Fibroblast of the conjunctiva (primary cell): ENCODE results near the gene WNT7B.

Source experiments
- DNase-seq: peaks from one replicate; pipeline ENCODE4 v3.0.0-alpha.2; 2010; ENCODE audit warnings: low read depth

WNT7B gene

DNA sequence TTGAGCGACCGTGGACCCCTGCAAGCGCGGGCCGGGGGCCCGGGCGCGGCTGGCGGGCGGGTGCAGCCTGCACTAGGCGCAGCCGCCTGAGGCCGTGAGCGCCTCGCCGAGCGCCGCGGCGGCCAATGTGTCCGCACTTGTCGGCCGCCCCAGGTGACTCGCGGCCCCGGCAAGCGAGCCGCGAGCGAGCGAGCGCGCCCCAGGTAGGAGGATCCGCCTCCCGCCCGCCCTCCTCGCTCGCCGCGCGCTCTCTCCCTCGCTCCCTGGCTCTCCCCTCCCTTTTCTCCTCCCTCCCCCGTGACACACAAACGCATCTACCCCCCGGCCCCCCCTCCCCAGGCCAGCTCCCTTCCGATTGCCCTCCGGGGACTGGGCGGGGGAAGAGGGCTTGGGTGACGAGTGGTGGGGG is at the start of gene WNT7B:
Gene WNT7B, minus strand, starts transcription at position 160 of the 409 bp plus-strand sequence. CDS start 408 bp downstream, outside the sequence.
- DNase-seq: no peak

DNA sequence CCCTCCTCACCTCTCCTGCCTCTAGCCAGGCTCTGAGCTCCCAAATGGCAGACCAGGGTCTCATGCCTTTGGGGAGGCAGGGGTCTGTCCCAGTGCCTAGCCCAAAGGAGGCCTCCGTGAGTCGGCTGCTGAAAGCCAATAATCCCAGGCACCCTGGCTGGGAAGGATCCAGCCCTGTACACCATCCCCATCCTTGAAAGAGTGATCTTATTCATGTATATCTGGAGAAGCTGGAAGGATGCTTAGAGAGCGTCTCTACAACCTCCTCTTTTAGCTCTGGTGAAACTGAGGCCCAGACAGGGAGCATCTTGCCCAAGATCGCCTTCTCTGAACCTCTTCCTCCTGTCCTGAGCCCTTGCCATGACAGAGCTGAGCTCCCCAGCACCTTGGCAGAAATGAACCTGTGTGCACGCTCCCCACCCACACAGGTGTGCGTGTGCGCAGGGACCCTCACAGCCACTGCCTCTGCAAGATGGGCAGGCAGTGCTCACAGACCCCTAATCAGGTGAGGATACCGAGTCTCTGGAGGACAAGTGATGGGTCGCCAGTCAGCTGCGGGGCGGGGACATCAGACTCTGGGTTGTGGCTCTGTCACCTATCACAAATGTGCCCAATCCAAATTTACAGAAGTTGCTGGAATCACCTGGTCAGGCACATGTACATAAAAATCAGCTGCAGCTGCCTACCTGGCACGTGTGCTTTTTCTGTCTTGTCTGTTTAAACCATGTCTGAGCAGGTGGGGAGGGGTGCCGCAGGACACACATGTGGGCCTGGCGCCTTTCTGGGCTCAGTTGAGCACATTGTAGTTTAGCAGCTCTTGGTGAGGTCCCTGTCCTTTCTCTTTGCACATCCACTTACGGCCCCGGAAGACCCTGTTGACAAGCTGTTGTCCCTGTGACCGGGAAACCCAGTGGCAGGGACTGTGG is 49.3 kb upstream of the WNT7B start:
- DNase-seq: no peak

DNA sequence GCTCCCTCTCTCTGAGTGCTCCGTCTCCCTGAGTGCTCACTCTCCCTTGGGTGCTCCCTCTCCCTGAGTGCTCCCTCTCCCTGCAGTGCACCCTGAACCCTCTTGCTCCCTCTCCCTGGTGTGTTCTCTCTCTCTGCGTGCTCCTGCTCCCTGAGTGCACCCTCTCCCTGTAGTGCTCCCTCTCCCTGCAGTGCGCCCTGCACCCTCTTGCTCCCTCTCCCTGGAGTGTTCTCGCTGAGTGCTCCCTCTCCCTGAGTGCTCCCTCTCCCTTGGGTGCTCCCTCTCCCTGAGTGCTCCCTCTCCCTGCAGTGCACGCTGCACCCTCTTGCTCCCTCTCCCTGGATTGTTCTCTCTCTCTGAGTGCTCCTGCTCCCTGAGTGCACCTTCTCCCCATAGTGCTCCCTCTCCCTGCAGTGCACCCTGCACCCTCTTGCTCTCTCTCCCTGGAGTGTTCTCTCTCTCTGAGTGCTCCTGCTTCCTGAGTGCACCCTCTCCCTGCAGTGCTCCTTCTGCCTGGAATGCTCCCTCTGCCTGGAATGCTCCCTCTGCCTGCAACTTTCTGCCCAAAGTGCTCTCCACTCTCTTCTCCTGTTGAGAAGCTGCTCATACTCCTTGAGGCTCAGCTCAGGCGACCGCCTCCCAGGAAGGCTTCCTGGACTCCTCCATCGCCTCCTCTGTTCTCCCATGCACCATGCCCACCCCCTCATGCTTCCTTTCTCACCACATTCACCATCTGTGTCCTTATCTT is 48.4 kb upstream of the WNT7B start:
- no peak for DNase-seq

DNA sequence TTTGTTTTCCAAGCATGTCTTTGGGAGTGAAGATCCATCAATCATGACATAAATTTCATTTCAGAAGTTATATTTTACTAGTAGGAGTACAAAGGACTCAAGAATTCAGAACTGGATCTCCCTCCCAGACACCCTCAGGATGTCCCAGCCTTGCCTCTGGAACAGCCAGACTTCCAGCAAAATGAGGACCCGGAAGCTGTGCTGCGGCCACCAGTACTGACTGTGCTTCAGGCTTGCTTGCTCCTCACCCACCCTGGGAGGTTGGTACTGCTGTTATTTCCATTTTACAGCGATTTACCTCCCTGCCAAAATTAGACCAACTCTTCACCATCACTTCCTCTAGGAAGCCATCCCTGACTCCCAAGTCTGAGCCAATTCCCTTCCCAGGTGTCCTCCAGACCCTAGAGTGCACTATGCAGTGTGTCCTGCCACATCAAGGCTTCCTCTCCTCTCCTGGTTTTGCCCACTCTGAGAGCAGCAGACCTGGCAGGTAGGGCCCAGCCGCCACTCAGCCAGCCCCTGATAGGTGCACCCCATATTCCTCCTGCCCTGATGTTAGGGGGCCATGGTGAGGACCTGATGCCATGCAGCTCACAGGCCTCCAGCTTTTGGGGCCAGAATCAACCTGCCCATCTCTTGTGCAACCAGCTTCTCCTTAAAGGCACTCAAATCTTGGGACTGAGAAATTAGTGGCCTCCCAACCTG is 47.3 kb upstream of the WNT7B start:
- DNase-seq: no peak

DNA sequence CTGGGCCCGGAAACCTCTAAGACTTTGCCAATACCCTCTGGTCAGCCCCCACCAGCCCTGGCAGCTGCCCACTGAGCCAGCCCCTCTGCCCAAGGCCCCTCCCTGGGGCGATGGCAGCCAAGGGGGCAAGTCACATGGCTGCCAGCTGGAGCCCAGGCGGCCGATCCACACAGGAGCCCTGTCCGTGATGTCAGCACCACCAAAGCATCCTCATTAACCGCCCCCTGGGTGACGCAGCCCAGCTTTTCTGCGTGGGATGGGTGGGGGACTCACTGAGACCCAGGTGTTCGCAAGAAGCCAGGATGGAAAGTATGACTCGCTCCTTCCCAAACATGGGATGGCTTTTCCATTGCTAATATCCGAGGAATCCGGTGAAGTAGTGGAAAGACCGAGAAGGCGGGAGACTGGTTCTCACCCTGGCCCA is 46.6 kb upstream of the WNT7B start:
- no peak for DNase-seq

DNA sequence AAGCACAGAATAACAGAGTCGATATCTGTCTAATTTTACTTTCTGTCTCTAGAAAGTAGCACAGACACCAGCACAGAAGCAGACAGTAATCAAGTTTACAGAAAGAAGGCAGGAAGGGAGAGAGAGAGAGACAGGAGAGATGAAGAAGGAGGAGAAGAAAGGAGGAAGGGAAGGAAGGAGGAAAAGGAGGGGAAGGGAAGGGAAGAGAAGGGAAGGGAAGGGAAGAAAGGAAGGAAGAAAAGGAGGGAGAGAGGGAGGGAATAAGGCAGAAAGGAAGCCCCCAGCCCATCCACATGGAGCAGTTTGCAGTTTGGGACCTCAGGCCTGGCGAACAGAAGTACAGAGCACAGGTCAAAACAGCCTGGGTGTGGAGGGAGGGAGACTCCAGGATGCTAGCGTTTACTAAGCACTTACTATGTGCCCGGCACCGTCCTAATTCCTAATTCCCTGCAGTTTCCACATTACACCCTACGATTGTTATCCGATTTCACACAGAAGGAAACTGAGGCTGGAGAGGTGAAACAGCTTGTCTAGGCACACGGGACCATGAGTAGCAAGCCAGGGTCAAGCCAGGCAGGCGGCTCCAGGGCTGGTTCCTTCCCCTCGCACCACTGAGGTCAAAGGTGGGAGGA is 46.0 kb upstream of the WNT7B start:
- no peak for DNase-seq

DNA sequence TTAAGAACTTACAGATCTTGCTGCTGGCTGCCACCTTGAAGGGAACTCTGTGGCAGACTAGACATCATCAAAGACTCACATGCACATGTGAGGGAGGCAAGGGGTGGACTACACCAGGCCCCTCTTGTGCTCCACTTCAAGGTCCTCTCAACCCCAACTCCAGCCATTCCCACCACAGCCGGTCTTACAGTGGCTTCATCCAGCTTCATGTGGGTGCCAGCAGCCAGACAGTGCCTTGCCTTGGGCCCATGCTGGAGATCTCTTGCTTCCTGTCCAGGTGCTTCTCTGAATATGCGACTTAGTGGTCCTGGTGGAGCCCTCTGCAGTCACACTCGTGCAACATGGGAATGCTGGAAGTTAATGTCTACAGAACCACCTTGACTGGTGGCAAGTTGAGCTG is 44.6 kb upstream of the WNT7B start:
- no peak for DNase-seq

DNA sequence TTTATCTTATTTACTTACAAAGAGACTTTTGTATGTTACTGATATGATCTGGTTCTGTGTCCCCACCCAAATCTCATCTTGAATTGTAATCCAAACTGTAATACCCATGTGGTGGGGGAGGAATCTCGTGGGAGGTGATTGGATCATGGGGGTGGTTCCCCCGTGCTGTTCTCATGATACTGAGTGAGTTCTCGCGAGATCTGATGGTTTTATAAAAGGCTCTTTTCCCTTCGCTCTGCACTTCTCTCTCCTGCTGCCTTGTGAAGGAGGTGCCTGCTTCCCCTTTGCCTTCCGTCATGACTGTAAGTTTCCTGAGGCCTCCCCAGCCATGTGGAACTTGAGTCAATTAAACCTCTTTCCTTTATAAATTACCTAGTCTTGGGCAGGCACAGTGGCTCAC is 42.4 kb upstream of the WNT7B start:
- no peak for DNase-seq

DNA sequence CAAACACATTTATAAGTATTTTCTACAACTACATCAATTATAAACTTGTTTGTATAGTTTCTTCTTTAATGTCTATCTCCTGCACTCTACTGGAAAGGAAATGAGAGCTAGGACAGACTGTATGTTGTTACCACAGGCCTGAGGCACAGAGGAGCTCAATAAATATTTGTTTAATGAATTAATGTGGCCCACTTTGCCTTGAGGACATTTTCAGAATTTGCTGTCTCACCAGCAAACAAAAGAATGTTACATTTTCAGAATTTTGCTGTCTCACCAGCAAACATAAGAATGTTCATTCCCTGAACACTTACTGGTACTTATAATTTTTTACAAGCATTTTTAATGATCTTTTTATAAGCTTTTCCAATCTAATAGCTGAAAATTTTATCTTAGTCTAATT is 41.9 kb upstream of the WNT7B start:
- DNase-seq: no peak

DNA sequence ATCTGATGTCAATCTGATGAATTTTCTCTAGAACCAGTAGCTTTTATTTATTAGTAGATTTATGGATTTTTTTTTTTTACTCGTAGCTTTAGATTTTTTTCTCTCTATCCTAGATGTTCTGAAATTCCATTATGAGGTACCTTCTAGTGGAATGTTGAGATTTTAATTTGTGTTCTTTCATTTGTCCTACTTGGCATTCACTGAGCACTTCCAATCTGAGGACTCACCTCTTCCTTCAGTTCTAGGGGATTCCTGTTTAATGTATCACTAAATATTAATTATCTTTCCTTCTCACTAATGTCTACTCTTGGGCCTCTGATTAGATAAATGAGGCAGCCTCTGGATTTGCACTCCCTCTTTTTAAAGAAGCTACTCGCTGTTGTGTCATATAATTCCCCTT is 40.2 kb upstream of the WNT7B start:
- DNase-seq: no peak

DNA sequence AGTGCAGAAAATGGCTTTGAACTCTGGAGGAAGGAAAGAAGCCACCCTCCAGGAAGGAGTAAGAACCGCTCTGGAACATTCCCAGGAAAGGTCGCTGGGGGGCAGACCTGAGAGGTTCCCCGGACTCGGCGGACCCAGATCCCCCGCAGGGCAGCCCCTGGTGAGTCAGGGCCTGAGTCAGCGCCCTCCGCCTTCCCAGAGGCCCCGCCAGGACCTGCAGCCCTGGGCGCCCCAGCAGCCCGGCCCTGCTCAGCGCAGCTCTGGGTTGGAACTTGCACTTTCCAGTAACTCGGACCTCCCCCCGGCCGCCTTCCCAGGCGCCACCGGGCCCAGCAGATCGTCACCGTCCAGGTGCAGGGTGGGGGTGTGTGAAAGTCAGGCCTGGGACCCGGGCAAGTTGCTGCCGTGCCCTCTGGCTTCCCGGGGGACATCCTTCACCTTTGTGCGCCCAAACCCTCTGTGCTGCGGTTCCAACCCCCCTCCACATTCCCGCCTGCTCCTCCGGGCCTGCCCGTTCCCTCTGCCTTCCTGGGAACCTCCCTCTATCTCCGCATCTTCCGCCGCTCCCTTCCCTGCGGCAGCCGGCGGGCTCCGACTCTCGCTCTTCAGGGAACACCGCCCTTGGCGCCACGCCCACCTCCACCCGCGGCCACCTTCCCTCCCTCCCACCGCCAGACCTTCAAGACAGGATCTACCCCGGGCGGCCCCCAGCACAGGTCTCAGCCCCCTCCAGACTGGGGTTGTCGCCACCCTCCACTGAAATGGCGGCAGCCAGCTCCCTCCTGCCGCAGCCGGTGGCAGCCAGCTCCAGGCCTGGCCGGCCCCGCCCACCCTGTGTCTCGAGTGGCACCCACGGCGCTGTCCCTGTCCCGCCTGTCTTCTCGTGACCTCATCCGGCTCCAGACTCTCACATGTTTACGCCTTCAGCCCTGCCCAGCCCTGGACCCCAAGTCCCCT is 36.8 kb upstream of the WNT7B start:
- peak; percentile 96 for DNase-seq

DNA sequence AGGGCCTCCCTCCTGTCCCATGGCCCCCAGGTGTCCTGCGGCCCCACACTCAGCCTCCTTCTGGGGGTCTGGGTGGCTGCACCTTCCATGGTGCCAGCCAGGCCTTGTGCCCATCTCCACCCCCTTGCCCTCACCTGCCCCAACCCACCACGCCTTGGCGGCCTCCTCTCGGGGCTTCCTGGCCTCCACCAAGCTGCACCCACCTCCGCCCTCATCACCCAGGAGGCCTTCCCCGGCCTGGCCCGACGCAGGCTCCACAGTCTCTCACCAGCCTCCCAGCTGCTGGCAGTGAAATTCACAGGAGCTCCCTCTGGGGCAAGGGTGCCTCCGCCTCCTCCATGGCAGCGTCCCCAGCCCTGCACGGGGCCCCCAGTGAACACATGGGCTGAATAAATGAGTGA is 35.9 kb upstream of the WNT7B start:
- DNase-seq: no peak

DNA sequence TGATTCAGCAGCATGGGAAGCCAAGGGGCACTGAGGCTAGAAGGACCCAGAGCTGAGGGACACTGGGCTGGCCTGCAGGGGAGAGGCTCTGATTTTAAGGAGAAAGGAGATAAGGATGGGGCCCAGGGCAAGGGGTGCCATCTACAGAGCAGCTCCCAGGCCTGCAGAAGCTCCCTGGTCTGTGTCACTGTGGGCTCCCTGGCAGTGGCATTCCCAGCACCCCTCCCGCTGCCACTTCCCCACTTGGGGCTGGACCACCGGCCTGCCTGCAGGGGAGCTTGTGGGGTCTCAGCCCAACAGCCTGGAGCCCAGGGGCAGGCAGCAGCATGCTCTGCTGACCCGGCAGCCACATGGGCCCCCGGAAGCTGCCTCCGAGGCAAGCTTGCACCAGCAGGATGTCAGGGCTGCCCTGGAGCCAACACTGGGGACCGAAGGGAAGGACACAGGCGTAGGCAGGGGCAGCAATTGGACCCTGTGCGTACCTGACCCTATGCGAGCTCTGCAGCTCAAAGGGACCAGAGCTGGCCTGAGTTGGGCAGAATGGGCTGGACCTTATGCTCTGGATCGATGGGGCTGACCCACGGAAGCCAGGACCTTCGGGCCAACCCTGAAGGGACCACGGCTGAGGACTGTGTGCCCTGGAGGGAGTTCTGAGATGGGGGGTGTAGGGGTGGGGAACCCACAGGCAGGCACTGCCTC is 35.4 kb upstream of the WNT7B start:
- DNase-seq: no peak

DNA sequence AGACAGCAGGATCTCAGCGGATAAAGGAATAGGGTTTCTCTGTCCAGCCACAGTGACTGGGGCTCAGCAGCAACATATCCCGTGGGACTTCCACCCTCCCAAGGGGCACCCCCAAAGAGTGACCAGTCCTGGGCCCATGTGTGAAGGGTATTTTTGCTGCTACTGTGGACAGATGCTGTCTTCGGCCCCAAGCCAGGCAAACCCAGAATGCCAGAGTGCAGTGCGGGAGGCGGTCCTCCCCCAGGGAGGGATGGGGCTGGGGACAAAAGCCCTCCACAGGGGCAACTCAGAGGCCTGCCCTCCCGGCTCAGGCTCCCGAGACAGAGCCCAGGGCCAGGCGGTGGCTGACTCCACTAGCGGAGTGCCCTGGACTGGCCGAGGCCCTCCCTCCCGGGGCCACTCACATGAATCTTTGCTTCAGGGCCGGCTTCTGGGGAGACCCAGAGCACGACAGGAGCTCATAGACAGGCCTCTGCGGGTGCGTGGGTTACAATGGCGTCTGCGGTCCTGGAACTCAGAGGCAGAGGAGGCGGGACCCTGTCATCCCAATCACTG is 34.7 kb upstream of the WNT7B start:
- no peak for DNase-seq

DNA sequence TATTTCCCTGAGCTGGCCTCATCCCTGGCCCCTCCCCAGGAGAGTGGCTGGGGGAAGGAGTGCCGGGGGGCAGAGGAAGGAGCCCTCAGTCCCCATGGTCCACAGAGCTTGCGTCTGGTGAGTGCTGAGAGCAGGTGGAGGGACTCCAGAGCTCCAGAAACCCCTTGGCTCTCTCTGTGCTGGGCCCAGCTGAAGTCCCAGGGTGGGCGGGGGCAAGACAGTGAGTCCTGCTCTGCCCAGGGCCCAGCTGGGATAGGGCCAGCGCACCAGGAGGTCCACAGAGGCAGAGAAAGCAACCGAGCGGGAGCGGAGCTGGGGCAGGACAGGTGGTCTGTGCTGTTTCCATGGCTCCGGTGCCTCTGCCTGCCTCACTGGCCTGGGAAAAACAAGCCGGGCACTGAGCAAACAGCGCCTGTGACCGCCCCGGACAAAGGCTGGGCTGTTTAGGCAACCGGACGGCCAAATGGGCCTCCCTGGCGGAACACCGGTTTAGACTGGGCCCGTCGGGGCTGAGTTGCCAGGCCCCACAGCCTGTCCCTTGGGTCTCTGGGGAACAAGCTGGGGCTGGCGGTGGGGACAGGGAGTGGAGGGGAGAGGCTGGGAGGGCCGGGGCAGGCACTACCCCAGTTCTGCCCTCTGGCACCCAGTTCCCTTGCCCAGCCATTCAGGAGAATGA is 34.1 kb upstream of the WNT7B start:
- DNase-seq: no peak

DNA sequence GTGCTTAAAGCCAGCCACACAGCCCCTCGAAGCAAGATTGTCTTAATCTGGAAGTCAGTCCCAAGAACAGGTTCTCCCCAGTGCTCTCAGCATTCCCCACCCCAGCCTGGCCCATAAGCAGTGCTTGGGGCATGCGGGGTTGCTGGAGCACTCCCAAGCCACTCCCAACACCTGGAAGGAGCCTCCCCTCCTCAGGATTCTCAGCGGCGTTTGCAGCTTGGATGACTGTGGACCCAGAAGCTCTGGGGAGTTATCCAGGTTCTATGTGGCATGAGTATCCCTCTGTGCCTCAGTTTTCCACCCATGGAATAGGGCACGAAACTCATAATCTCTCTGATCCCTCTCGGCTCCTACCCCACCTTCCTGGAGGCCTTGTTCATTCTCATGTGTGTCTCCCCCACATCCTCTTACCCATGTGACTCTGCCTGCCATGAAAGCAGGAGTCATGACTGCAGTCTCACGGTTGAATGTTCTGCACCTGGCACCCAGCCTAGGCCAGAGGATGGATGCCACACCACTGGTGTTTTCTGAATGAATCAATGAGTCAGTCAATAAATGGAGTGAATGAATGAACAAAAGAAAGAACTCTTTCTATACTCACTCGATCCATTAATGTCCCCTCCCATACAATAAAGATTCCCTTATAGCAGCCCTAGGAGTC is 33.4 kb upstream of the WNT7B start:
- DNase-seq: no peak

DNA sequence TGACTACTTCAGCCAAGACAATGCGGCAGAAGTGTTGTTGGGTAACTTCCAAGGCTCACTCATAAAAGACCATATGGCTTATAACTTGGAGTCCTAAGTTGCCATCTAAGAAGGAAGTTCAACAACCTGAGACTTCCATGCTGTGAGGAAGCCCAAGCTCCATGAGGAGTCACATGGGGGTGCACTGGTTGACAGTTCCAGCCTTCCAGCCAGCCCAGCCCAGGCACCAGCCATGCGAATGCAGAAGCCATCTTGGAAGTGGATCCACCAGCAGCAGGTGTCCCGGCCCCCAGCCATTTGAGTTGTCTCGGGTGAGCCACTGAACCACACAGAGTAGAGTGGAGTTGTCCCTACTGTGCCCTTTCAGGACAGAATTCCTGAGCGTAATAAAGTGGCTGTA is 32.8 kb upstream of the WNT7B start:
- no peak for DNase-seq

DNA sequence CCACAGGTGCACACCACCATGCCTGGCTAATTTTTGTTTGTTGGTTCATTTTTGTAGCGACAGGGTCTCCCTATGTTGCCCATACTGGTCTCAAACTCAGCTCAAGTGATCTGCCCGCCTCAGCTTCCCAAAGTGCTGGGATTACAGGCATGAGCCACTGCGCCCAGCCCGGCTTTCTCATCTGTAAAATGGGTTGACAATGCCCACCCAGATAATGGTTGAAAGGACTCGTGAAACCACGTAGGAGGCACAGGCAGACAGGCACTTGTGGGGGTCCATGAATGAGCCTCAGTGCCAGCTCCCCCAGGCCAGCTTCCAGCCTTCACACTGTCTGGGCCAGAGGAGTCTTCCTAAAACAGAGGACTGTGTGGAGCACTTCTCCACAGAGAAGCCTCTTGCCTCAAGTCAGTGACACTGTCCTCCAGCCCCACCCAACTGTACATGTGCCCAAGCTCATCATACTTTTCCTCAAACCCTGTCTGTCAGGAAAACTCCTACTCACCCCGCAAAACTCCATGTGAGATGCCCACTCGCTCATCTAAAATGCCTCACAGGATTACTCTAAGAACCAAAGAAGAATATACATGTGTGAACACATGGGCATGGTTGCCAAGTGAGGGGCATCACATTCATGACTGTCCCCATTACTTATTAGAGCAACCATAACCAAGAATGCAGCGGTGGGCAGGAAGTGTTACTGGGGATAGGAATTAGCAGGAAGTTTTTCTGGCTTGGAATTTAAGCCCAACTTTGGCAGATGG is 32.1 kb upstream of the WNT7B start:
- DNase-seq: no peak
